Measurements from ENCODE around the gene RAD51AP1. TPM values are rescaled to one million over a fixed set of nuclear protein-coding genes. Genes with fewer than 3 reads are reported as not detected.

RAD51AP1 gene
- total RNA-seq, 1 experiment from 2014 or later = 87.4 TPM

DNA sequence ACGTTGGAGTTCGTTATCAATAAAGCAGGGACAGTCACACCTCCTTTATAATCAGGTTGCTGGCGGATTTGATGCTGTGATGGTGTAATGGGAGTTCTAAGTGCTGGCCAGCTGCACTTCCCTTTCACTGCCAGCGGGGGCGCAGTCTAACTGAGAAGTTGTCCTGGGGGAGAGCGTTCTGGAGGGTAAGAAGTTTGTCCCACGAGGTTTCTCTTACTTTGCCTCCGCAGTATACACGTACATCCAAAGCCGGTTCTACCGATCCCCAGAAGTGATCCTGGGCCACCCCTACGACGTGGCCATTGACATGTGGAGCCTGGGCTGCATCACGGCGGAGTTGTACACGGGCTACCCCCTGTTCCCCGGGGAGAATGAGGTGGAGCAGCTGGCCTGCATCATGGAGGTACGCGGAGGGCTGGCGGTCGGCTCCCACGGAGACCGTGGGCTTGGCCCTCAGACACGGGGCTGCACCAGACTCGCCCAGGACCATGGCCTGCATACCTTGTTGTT, 66.0 kb downstream of the RAD51AP1 start:
- TF ChIP-seq, protein P1, sequence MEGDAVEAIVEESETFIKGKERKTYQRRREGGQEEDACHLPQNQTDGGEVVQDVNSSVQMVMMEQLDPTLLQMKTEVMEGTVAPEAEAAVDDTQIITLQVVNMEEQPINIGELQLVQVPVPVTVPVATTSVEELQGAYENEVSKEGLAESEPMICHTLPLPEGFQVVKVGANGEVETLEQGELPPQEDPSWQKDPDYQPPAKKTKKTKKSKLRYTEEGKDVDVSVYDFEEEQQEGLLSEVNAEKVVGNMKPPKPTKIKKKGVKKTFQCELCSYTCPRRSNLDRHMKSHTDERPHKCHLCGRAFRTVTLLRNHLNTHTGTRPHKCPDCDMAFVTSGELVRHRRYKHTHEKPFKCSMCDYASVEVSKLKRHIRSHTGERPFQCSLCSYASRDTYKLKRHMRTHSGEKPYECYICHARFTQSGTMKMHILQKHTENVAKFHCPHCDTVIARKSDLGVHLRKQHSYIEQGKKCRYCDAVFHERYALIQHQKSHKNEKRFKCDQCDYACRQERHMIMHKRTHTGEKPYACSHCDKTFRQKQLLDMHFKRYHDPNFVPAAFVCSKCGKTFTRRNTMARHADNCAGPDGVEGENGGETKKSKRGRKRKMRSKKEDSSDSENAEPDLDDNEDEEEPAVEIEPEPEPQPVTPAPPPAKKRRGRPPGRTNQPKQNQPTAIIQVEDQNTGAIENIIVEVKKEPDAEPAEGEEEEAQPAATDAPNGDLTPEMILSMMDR (IDR thresholded peaks at IDR 0.05; ENCODE audit: insufficient read depth in 1 of 2, low read depth in 1 of 2, low read length in 1 of 2, severe bottlenecking in 1 of 2, unreplicated experiment in 1 of 2) = peak; percentile 94 to 96
- Histone ChIP-seq H3K9me3 (no peaks in the 10 kb centered on the region), H3K4me3 (ENCODE audit: low read depth, low read length) (peak overlapping the region; percentile 43), H3K27me3 (replicated peaks; ENCODE audit: control insufficient read depth, insufficient read depth, low read length) (no peaks in the 10 kb centered on the region), H3K4me1 (peaks cover 13% of the 10 kb centered on the region), H3K36me3 (ENCODE audit: control insufficient read depth, insufficient read depth, low read length) (no peaks in the 10 kb centered on the region)
- Mint-ChIP-seq H3K9me3 (ENCODE audit: unreplicated experiment) (no peaks in the 10 kb centered on the region), H3K36me3 (ENCODE audit: insufficient read depth, unreplicated experiment) (no peaks in the 10 kb centered on the region), H3K4me1 (ENCODE audit: low read depth, unreplicated experiment) (peaks cover 22% of the 10 kb centered on the region), H3K27ac (ENCODE audit: unreplicated experiment) (no peak overlapping the region), H3K4me3 (ENCODE audit: unreplicated experiment) (peak overlapping the region; percentile 78), H3K27me3 (ENCODE audit: insufficient read depth, unreplicated experiment) (peaks cover 24% of the 10 kb centered on the region)
- intact Hi-C loops (cut with micrococcal nuclease; ENCODE audit: unreplicated experiment) = loop anchor here (1.0 kb wide), 1 partner anchor 154 kb away; no protein-coding TSS in a partner anchor
- peak; percentile 69 to 72 for DNase-seq
- POLR2A ChIA-PET = no interaction called here
- BruUV-seq (replicated peaks) = no TSS peak
- CTCF ChIA-PET = interaction anchor here (0.6 to 1.3 kb wide), 4 partner anchors 13 to 153 kb away, joined by 3 to 5 read pairs (median 4); partner anchors contain the start of genes AKAP3 and NDUFA9

GRCh38 chr12:4607056-4607455, 68.4 kb downstream of the RAD51AP1 start:
- POLR2A ChIA-PET = interaction anchor here (1.0 kb wide), 1 partner anchor 42 kb away, joined by 6 read pairs; the partner anchor contains the start of genes AKAP3 and NDUFA9
- TF ChIP-seq, protein P1 (IDR thresholded peaks at IDR 0.05; ENCODE audit: insufficient read depth in 1 of 2, low read depth in 1 of 2, low read length in 1 of 2, severe bottlenecking in 1 of 2, unreplicated experiment in 1 of 2) = no peak
- peaks cover 13% of the 10 kb centered on the region for H3K4me1 ChIP-seq
- no peaks in the 10 kb centered on the region for H3K36me3 Mint-ChIP-seq (ENCODE audit: insufficient read depth, unreplicated experiment)
- H3K27me3 Mint-ChIP-seq (ENCODE audit: insufficient read depth, unreplicated experiment) = peaks cover 16% of the 10 kb centered on the region
- intact Hi-C loops (cut with micrococcal nuclease; ENCODE audit: unreplicated experiment) = loop anchor here (2.0 kb wide), 1 partner anchor 42 kb away; the partner anchor contains the start of genes AKAP3 and NDUFA9
- no peak overlapping the region for H3K4me3 ChIP-seq (ENCODE audit: low read depth, low read length)
- H3K9me3 Mint-ChIP-seq (ENCODE audit: unreplicated experiment) = no peaks in the 10 kb centered on the region
- peaks cover 22% of the 10 kb centered on the region for H3K4me1 Mint-ChIP-seq (ENCODE audit: low read depth, unreplicated experiment)
- H3K36me3 ChIP-seq (ENCODE audit: control insufficient read depth, insufficient read depth, low read length) = no peaks in the 10 kb centered on the region
- DNase-seq = peak; percentile 66 to 70
- H3K27me3 ChIP-seq (replicated peaks; ENCODE audit: control insufficient read depth, insufficient read depth, low read length) = no peaks in the 10 kb centered on the region
- no peak overlapping the region for H3K4me3 Mint-ChIP-seq (ENCODE audit: unreplicated experiment)
- H3K9me3 ChIP-seq = no peaks in the 10 kb centered on the region
- CTCF ChIA-PET = no interaction called here
- no TSS peak for BruUV-seq (replicated peaks)
- peak overlapping the region; percentile 4 for H3K27ac Mint-ChIP-seq (ENCODE audit: unreplicated experiment)

DNA sequence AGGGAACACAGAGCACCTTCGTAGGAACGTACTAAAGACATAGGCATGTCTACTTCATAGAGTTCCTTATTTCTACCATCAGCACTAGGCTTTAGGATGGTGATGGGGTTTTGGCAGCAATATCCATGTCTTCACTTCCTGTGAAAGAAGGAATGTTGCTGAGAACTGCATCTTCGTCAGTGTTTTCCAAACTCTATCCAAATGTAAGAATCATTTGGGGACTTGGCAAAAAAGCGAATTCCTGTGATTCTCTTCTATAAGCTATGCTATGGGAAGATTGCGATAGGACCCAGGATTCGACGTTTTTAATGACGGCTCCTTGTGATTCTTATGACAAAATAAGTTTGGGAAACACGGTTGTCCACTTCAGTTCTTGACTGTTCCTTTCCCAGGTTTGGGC, 70.4 kb downstream of the RAD51AP1 start:
- Histone ChIP-seq H3K4me3 (ENCODE audit: low read depth, low read length) (no peak overlapping the region), H3K36me3 (ENCODE audit: control insufficient read depth, insufficient read depth, low read length) (no peaks in the 10 kb centered on the region), H3K4me1 (peaks cover 13% of the 10 kb centered on the region), H3K9me3 (no peaks in the 10 kb centered on the region), H3K27me3 (replicated peaks; ENCODE audit: control insufficient read depth, insufficient read depth, low read length) (no peaks in the 10 kb centered on the region)
- Mint-ChIP-seq H3K36me3 (ENCODE audit: insufficient read depth, unreplicated experiment) (no peaks in the 10 kb centered on the region), H3K4me3 (ENCODE audit: unreplicated experiment) (no peak overlapping the region), H3K9me3 (ENCODE audit: unreplicated experiment) (no peaks in the 10 kb centered on the region), H3K27me3 (ENCODE audit: insufficient read depth, unreplicated experiment) (peaks cover 8% of the 10 kb centered on the region), H3K27ac (ENCODE audit: unreplicated experiment) (no peak overlapping the region), H3K4me1 (ENCODE audit: low read depth, unreplicated experiment) (peaks cover 22% of the 10 kb centered on the region)
- TF ChIP-seq, protein P1 (IDR thresholded peaks at IDR 0.05; ENCODE audit: insufficient read depth in 1 of 2, low read depth in 1 of 2, low read length in 1 of 2, severe bottlenecking in 1 of 2, unreplicated experiment in 1 of 2) = no peak
- CTCF ChIA-PET = no interaction called here
- no peak for DNase-seq
- no TSS peak for BruUV-seq (replicated peaks)
- POLR2A ChIA-PET = no interaction called here
- intact Hi-C loops (cut with micrococcal nuclease; ENCODE audit: unreplicated experiment) = no loop called here

Other genes starting within 250 kb of the RAD51AP1 start
- 36.7 and 42.7 TPM in 2 replicates for gene TIGAR, start 217.7 kb upstream of the RAD51AP1 start, total RNA-seq (2022)
- 0.16 TPM in 1 of 2 replicates, not detected in the other for gene FGF23, start 159.2 kb upstream of the RAD51AP1 start, total RNA-seq (2022)
- not detected in 2 replicates for gene FGF6, start 93.1 kb upstream of the RAD51AP1 start, total RNA-seq (2022)
- gene DYRK4, start 23.3 kb downstream of the RAD51AP1 start, total RNA-seq (2022) = 7.7 and 9.3 TPM in 2 replicates
- 1.6 and 3.2 TPM in 2 replicates for gene AKAP3, start 110.2 kb downstream of the RAD51AP1 start, total RNA-seq (2022)
- 263 and 300 TPM in 2 replicates for gene NDUFA9, start 110.2 kb downstream of the RAD51AP1 start, total RNA-seq (2022)
- gene GALNT8, start 181.5 kb downstream of the RAD51AP1 start, total RNA-seq (2022) = not detected in 2 replicates